C4-2B (cell line): ENCODE data around the gene GIPR.
A peak's percentile ranks its signal among the peaks of the same experiment; 100 is the strongest.

Experiments used
- CTCF ChIP-seq: fragments of 450-650 bp; conservative IDR thresholded peaks from 2 replicates; pipeline ENCODE4 v1.5.1; 2017; ENCODE audit warnings: mild to moderate bottlenecking
- ZFX ChIP-seq: fragments of 450-650 bp; IDR thresholded peaks from 2 replicates; pipeline ENCODE4 v1.6.1; 2017

- peak; percentile 87 for TF ChIP-seq CTCF
- no peak for TF ChIP-seq ZFX
Measured at GRCh38 chr19:45693106-45693788, 25.2 kb downstream of the GIPR start.
